OCI-LY7 (cell line): ENCODE data around the gene WDFY2.

Experiments
- CTCF ChIP-seq: fragments of 200-600 bp; sonication (generic); conservative IDR thresholded peaks from 2 replicates; pipeline ENCODE4 v1.5.1; 2014; ENCODE audit warnings: mild to moderate bottlenecking, antibody characterized with exemption, low read length, moderate library complexity, mixed read lengths
- EZH2phosphoT487 ChIP-seq: fragments of 200-600 bp; sonication (generic); IDR thresholded peaks from 2 replicates; pipeline ENCODE4 v1.6.1; 2018; ENCODE audit warnings: low read depth, borderline replicate concordance, mild to moderate bottlenecking, mixed run types, antibody characterized with exemption, low read length, moderate library complexity, mixed read lengths

GRCh38 chr13:51796546-51796945, 212.3 kb downstream of the WDFY2 start:
- no peak for TF ChIP-seq CTCF
- TF ChIP-seq EZH2phosphoT487, result no peak
